ENCODE results near the gene TLR2.
"Not testable (repeated sequence)": the region's sequence is repeated elsewhere in the genome, so short reads cannot be mapped to it uniquely, and the experiment has no call there.

The TLR2 gene

DNA sequence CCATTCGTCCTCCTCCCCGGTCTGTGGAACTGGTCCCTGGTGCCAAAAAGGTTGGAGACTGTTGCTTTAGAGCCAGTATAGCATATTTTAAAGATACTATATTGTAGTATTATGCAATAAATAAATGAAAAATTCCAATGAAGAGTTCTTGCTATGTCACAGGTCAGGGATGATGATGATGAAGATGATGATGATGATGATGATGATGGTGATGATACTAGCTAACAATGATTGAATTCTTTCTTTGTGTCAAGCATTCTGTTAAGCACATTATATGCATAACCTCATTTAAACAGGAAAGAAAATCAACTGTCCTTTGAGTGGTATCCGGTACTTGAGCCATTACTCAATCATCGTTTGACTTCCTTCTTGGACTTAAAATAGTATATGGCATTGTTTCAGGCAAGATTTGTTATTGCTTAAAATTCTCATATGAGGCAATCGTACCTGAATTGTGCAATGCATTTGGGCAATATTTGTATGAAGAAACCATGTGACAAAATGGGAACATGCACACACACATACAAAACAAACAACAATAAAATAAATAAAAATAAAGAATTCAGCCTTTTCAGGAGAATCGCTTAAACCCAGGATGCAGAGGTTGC lies 22.8 kb upstream of the TLR2 start:
- DNase-seq (ENCODE audit: low read depth, low spot score), result no peak

GRCh38 chr4:153661908-153662307 lies 22.2 kb upstream of the TLR2 start:
- no peak for DNase-seq (ENCODE audit: low read depth, low spot score)

- DNase-seq (ENCODE audit: low read depth, low spot score), result no peak
These were observed 20.4 kb upstream of the TLR2 start for GRCh38 chr4:153663667-153664066.

- DNase-seq (ENCODE audit: low read depth, low spot score), result not testable (repeated sequence)
These were observed 17.6 kb upstream of the TLR2 start for GRCh38 chr4:153666505-153666904.

DNA sequence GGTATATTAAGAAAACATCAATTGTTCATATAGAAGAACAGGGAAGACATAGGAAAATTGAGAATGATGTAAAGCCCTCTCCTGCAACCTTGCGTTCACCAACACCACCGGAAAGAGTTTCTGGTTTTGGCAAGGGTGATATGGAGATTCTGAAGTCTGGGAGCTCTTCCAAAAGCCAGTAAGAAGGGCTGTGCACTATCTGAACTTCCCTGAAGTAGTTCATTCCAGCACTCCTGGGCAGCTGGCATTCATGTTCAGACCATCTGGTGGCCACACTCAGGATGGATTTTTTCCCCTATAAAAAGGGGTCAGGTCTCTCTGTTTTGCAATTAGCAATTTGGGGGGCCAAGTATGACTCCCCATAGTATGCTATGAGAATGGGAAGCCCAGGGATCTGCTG lies 15.4 kb upstream of the TLR2 start:
- no peak for DNase-seq (ENCODE audit: low read depth, low spot score)

GRCh38 chr4:153669838-153670237 lies 14.2 kb upstream of the TLR2 start:
- DNase-seq (ENCODE audit: low read depth, low spot score), result no peak

DNA sequence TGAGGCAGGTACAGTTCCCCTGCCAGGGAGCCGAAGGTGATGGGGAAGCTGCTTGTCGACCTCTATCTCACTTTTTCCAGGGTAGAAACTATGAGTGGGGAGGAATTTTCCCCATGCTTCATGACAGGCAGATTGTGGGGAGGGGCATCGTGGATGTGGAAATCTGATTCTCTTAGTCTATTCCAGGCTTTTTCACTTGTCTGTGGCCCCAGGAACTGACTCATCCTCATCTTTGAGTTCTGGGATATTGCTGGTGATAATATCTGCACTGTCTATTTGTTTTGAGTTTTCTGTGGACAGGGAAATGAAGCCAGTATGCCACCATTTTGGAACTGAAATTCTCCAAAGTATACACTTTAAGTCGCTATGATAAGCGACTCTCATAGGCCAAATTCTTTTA lies 7.6 kb upstream of the TLR2 start:
- no peak for DNase-seq (ENCODE audit: low read depth, low spot score)

DNA sequence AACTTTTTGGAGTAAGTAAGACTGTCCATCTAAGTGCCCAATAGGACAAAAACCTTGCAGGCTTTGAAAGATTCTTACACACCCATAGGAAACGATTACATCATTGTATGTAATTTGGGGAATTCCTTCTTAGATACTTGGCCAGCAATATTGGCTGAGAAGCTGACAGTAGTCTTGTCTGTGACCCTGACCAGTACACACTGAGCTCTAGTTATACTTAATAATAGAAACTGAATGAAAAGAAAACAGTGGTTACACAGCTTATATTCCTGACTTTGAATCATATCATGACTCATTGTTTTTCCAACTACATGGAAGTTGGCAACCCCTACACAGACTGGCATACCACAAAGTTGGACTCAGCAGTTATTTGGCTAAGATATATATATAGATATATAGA lies 7.1 kb upstream of the TLR2 start:
- DNase-seq (ENCODE audit: low read depth, low spot score), result peak; percentile 61

- no peak for DNase-seq (ENCODE audit: low read depth, low spot score)
These were observed 4.6 kb upstream of the TLR2 start for GRCh38 chr4:153679486-153679885.

GRCh38 chr4:153683763-153684181 lies 308 bp upstream of the TLR2 start:
- DNase-seq (ENCODE audit: low read depth, low spot score), result no peak

GRCh38 chr4:153684971-153685371 lies 891 bp downstream of the TLR2 start:
- DNase-seq (ENCODE audit: low read depth, low spot score), result no peak

DNA sequence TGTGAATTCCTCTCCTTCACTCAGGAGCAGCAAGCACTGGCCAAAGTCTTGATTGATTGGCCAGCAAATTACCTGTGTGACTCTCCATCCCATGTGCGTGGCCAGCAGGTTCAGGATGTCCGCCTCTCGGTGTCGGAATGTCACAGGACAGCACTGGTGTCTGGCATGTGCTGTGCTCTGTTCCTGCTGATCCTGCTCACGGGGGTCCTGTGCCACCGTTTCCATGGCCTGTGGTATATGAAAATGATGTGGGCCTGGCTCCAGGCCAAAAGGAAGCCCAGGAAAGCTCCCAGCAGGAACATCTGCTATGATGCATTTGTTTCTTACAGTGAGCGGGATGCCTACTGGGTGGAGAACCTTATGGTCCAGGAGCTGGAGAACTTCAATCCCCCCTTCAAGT lies 20.4 kb downstream of the TLR2 start:
- DNase-seq (ENCODE audit: low read depth, low spot score), result no peak

GRCh38 chr4:153705743-153706468 lies 21.8 kb downstream of the TLR2 start:
- DNase-seq (ENCODE audit: low read depth, low spot score), result no peak

GRCh38 chr4:153706519-153706918 lies 22.4 kb downstream of the TLR2 start:
- no peak for DNase-seq (ENCODE audit: low read depth, low spot score)

DNA sequence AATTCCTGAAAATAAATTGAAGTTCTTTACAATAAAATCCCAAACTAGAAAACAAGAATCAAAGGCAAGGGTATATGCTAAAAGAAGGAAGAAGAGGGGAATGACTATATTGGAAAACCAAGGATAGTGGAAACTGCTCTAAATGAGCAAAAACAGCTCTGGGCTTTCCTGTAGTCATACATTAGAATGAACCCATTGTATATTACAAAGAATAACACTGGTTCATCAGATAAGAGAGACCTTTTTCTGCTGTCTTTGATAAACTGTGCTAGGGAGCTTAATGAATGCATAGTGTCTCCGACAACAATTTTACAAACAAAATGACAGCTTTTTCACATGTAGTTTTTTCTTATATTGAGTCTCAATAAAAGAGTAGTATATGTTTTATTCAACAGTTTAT lies 26.6 kb downstream of the TLR2 start:
- no peak for DNase-seq (ENCODE audit: low read depth, low spot score)

DNA sequence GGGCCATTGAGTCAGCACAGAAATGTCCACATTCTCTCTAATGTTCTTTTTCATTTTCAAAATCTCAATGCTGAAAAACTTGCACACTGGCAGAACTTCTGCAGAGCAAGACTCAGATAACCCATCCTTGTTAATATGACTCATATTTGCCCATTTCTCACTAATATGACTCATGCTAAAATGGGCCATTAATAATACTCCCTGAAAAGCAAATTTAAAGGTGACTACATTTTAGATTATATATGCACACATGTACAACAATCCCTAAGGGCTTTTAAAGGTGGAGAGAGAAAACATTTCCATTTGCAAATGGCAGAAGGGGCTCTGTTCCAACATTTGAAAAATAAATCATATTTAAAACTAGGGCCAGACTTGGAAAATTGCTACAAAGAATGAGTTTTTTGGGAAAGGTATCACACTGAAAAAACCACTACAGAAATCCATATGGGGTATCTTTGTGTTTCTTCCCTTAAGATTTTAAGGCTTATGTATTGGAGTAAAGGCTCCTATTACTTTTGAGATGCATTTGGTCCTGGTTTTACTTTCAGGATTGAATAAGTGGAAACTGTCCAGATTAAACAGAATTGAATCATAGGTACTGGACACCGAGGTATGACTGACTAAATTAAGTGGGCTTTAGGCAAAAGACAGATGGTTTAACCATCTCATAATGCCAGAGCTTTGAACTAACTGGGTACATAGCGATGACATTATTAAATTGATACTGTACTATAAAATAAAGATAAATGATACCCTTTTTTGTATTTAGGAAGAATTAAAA lies 30.0 kb downstream of the TLR2 start:
- DNase-seq (ENCODE audit: low read depth, low spot score), result no peak

DNA sequence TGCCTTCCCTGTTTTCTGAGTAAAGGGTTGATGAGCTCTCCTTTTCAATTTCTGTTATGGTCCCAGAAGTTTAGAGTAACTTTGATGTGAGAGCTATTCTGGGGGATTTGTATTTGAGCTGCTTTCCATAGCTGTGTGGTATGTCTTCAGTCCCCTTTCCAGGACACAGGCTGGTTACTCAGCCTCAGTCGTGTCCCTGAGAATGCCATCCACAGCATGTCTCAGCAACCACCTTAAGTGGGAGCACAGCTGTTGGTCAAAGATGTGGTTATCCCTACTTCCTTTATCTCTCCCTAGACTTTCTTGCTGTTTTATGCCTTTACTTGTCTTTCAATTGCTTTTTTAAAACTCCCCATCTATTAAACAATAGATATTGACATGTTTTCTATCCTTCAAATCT lies 38.0 kb downstream of the TLR2 start:
- no peak for DNase-seq (ENCODE audit: low read depth, low spot score)

DNA sequence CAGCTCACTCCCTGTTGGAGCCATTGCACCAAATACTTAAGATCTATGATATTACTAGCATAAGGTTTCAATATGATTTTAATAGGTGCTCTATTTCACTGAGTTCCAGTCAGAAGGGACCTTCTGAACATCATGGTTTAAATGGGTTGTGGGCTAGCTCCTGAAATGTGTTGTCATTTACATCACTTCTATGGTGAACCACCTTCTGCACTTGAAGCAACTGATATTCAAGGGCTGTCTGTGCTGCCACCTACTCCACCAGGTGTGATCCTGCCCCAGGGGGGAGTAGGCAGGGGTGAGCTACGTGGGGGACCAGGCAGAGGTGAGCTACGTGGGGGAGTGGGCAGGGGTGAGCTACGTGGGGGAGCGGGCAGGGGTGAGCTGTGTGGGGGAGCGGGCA lies 40.5 kb downstream of the TLR2 start:
- DNase-seq (ENCODE audit: low read depth, low spot score), result no peak

GRCh38 chr4:153725136-153725830 lies 41.2 kb downstream of the TLR2 start:
- no peak for DNase-seq (ENCODE audit: low read depth, low spot score)

GRCh38 chr4:153725831-153726154 lies 41.7 kb downstream of the TLR2 start:
- DNase-seq (ENCODE audit: low read depth, low spot score), result no peak

DNA sequence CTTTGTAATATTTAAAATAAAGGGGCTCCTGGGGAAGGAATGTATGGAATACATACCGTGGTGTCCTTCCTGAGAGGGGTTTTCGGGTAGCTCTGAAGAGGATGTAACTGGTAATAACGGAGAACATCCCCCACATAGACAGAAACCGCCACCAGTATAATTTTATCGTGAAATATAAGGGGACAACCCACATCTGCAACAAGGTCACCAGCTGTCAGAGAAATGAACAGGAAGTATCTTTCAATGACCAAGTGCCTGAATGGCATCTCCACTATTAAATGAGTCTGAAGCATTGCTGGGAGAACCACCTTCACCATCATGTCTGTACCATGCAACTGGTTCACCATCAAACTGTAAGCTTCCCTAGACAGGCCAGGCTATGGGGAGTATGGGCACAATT lies 44.1 kb downstream of the TLR2 start:
- no peak for DNase-seq (ENCODE audit: low read depth, low spot score)

GRCh38 chr4:153728660-153729059 lies 44.6 kb downstream of the TLR2 start:
- DNase-seq (ENCODE audit: low read depth, low spot score), result no peak

All from smooth muscle cell of the brain vasculature (primary cell).